Measurements from ENCODE around the gene HS6ST3. TPM values are rescaled to one million over a fixed set of nuclear protein-coding genes. Genes with fewer than 3 reads are reported as not detected.

The HS6ST3 gene
- total RNA-seq, 2 donors from 2014 or later, result 0.02 to 0.13 TPM

GRCh38 chr13:96862999-96863398, 773.1 kb downstream of the HS6ST3 start:
- Histone ChIP-seq H3K9ac (ENCODE audit: low read depth in 2 of 2, low read length in 2 of 2) (no peak overlapping the region), H3K9me3 (no peaks in the 10 kb centered on the region), H3K27ac (no peak overlapping the region), H3K36me3 (no peaks in the 10 kb centered on the region), H3K27me3 (no peaks in the 10 kb centered on the region), H3K4me3 (no peak overlapping the region), H3K4me1 (no peaks in the 10 kb centered on the region)
- intact Hi-C loops (cut with DNase I), result no loop called here
- DNase-seq, result no peak
- no peak for TF ChIP-seq CTCF (IDR thresholded peaks at IDR 0.05)

DNA sequence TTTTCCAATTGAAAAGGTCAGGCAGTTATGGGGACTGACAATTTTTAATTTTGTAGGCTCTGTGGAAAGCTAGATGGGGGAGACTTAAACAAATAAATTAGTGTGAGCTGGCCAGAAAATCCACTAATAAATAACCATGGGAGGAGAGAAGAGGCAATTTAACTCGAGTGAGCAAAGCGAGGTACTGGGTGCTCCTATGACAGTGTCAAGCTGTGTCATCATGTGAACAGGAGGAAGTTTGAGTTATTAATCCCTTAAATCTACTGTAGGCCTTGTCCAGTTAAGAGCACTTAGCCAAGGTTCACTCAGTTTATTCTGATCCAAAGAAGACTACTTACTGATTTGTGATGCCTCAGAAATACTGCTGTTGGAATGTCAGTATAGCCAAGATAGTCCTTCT, 781.6 kb downstream of the HS6ST3 start:
- Histone ChIP-seq H3K27ac (no peak overlapping the region), H3K9me3 (no peaks in the 10 kb centered on the region), H3K36me3 (no peaks in the 10 kb centered on the region), H3K27me3 (no peaks in the 10 kb centered on the region), H3K4me3 (no peak overlapping the region), H3K9ac (ENCODE audit: low read depth in 2 of 2, low read length in 2 of 2) (no peak overlapping the region), H3K4me1 (no peaks in the 10 kb centered on the region)
- no peak for DNase-seq
- no peak for TF ChIP-seq CTCF (IDR thresholded peaks at IDR 0.05)
- intact Hi-C loops (cut with DNase I), result no loop called here

DNA sequence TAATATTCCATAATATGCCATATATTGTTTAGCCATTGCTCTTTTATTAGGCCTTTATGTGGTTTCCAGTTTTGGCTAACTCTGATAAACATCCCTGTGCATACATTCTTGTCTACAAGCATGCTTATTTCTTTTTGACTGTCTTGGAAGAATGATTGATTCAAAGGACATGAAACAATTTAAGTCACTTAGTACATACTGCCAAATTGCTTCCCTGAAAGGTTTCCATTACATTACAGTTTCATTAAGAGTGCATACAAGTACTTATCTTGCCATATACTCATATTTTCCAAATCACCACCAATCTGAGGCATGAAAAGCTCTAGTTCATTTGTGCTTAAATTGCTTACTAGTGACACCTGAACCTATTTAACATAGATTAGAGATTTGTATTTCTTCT, 790.5 kb downstream of the HS6ST3 start:
- H3K9me3 ChIP-seq, result no peaks in the 10 kb centered on the region
- H3K36me3 ChIP-seq, result no peaks in the 10 kb centered on the region
- no peak overlapping the region for H3K4me3 ChIP-seq
- DNase-seq, result no peak
- no peaks in the 10 kb centered on the region for H3K27me3 ChIP-seq
- intact Hi-C loops (cut with DNase I), result no loop called here
- H3K9ac ChIP-seq (ENCODE audit: low read depth in 2 of 2, low read length in 2 of 2), result no peak overlapping the region
- no peak for TF ChIP-seq CTCF (IDR thresholded peaks at IDR 0.05)
- H3K4me1 ChIP-seq, result no peaks in the 10 kb centered on the region
- H3K27ac ChIP-seq, result no peak overlapping the region

Small RNA genes within 50 kb of the gene (microRNA-seq; reads per million reads assigned to microRNA genes)
- not detected for gene MIR4501

Other genes with a start within 250 kb of the HS6ST3 start
- 10 to 100 TPM; 16.3 to 18.0 TPM for gene UGGT2, start 36.7 kb upstream of the HS6ST3 start, total RNA-seq

Measured in colonic mucosa (tissue), 4 donors.